Measurements from ENCODE around the gene RNF220.

RNF220 gene

GRCh38 chr1:44375547-44375946, 29.5 kb upstream of the RNF220 start:
- Histone ChIP-seq H3K9me3 (ENCODE audit: insufficient read depth, low read depth, low read length) (no peaks in the 10 kb centered on the region), H3K4me1 (ENCODE audit: insufficient read depth, low read length, poor library complexity, severe bottlenecking) (no peaks in the 10 kb centered on the region), H3K4me3 (ENCODE audit: low read length, poor library complexity, severe bottlenecking) (no peak overlapping the region), H3K79me2 (ENCODE audit: insufficient read depth, low read length) (no peaks in the 10 kb centered on the region), H2AFZ (ENCODE audit: low read length) (no peak overlapping the region), H4K20me1 (ENCODE audit: insufficient read depth, low read length, poor library complexity, severe bottlenecking) (no peaks in the 10 kb centered on the region), H3K4me2 (ENCODE audit: low read depth, low read length, poor library complexity, severe bottlenecking) (no peak overlapping the region), H3K27me3 (ENCODE audit: insufficient read depth, low read length, poor library complexity, severe bottlenecking) (no peaks in the 10 kb centered on the region), H3F3A (ENCODE audit: low read depth) (no peaks in the 10 kb centered on the region), H3K9ac (ENCODE audit: low read depth, low read length, poor library complexity, severe bottlenecking) (no peak overlapping the region), H3K36me3 (ENCODE audit: insufficient read depth, low read length) (no peaks in the 10 kb centered on the region), H3K9me2 (replicated peaks; ENCODE audit: low read depth, low read length) (no peaks in the 10 kb centered on the region)
- TF ChIP-seq EZH2phosphoT487 (IDR thresholded peaks at IDR 0.05; ENCODE audit: borderline replicate concordance) (no peak), CTCF (conservative IDR thresholded peaks at IDR 0.05; ENCODE audit: low read length) (no peak)

- H3K79me2 ChIP-seq (ENCODE audit: insufficient read depth, low read length): no peaks in the 10 kb centered on the region
- H3K9me2 ChIP-seq (replicated peaks; ENCODE audit: low read depth, low read length): no peaks in the 10 kb centered on the region
- no peak for TF ChIP-seq EZH2phosphoT487 (IDR thresholded peaks at IDR 0.05; ENCODE audit: borderline replicate concordance)
- TF ChIP-seq CTCF (conservative IDR thresholded peaks at IDR 0.05; ENCODE audit: low read length): peak; percentile 95
- no peaks in the 10 kb centered on the region for H3K27me3 ChIP-seq (ENCODE audit: insufficient read depth, low read length, poor library complexity, severe bottlenecking)
- no peak overlapping the region for H3K4me3 ChIP-seq (ENCODE audit: low read length, poor library complexity, severe bottlenecking)
- H3K9ac ChIP-seq (ENCODE audit: low read depth, low read length, poor library complexity, severe bottlenecking): no peak overlapping the region
- no peak overlapping the region for H3K4me2 ChIP-seq (ENCODE audit: low read depth, low read length, poor library complexity, severe bottlenecking)
- H2AFZ ChIP-seq (ENCODE audit: low read length): 0 out of 2 replicates have a peak overlapping the region, but pooled peaks have one; percentile 25
- no peaks in the 10 kb centered on the region for H3K36me3 ChIP-seq (ENCODE audit: insufficient read depth, low read length)
- no peaks in the 10 kb centered on the region for H3F3A ChIP-seq (ENCODE audit: low read depth)
- H3K4me1 ChIP-seq (ENCODE audit: insufficient read depth, low read length, poor library complexity, severe bottlenecking): no peaks in the 10 kb centered on the region
- no peaks in the 10 kb centered on the region for H3K9me3 ChIP-seq (ENCODE audit: insufficient read depth, low read depth, low read length)
- H4K20me1 ChIP-seq (ENCODE audit: insufficient read depth, low read length, poor library complexity, severe bottlenecking): no peaks in the 10 kb centered on the region
Observed at GRCh38 chr1:44377925-44378784, 26.9 kb upstream of the RNF220 start.

- Histone ChIP-seq H3K4me2 (ENCODE audit: low read depth, low read length, poor library complexity, severe bottlenecking) (no peak overlapping the region), H3K9me3 (ENCODE audit: insufficient read depth, low read depth, low read length) (no peaks in the 10 kb centered on the region), H3K9ac (ENCODE audit: low read depth, low read length, poor library complexity, severe bottlenecking) (no peak overlapping the region), H3K4me1 (ENCODE audit: insufficient read depth, low read length, poor library complexity, severe bottlenecking) (no peaks in the 10 kb centered on the region), H3K36me3 (ENCODE audit: insufficient read depth, low read length) (no peaks in the 10 kb centered on the region), H4K20me1 (ENCODE audit: insufficient read depth, low read length, poor library complexity, severe bottlenecking) (no peaks in the 10 kb centered on the region), H3F3A (ENCODE audit: low read depth) (no peaks in the 10 kb centered on the region), H3K9me2 (replicated peaks; ENCODE audit: low read depth, low read length) (no peaks in the 10 kb centered on the region), H3K79me2 (ENCODE audit: insufficient read depth, low read length) (no peaks in the 10 kb centered on the region), H3K27me3 (ENCODE audit: insufficient read depth, low read length, poor library complexity, severe bottlenecking) (no peaks in the 10 kb centered on the region), H3K4me3 (ENCODE audit: low read length, poor library complexity, severe bottlenecking) (no peak overlapping the region), H2AFZ (ENCODE audit: low read length) (peak overlapping the region; percentile 54; the same call in 1 of the 2 replicates)
- TF ChIP-seq EZH2phosphoT487 (IDR thresholded peaks at IDR 0.05; ENCODE audit: borderline replicate concordance) (no peak), CTCF (conservative IDR thresholded peaks at IDR 0.05; ENCODE audit: low read length) (no peak)
Observed at GRCh38 chr1:44380666-44381177, 24.3 kb upstream of the RNF220 start.
